IMR-90 (cell line): ENCODE data around the gene STX4.

Experiments
- CEBPB ChIP-seq: IDR thresholded peaks from 2 replicates; pipeline ENCODE4 v1.6.1; 2012; ENCODE audit warnings: low read depth, low read length, improper control_type of control experiment
- CHD1 ChIP-seq: IDR thresholded peaks from 2 replicates; pipeline ENCODE4 v1.6.1; 2012; ENCODE audit warnings: low read depth, low read length, improper control_type of control experiment
- CTCF ChIP-seq: conservative IDR thresholded peaks from 2 replicates; pipeline ENCODE4 v1.5.1; 2012; ENCODE audit warnings: mild to moderate bottlenecking, low read depth, low read length, improper control_type of control experiment
- FOS ChIP-seq: fragments of 150-350 bp; IDR thresholded peaks from 2 replicates; pipeline ENCODE4 v1.6.1; 2016; ENCODE audit warnings: low read depth, low read length
- MAFK ChIP-seq: IDR thresholded peaks from 2 replicates; pipeline ENCODE4 v1.6.1; 2012; ENCODE audit warnings: low read depth, low read length, improper control_type of control experiment
- MAZ ChIP-seq: IDR thresholded peaks from 2 replicates; pipeline ENCODE4 v1.6.1; 2012; ENCODE audit warnings: low read depth, mild to moderate bottlenecking, low read length, improper control_type of control experiment, moderate library complexity, borderline replicate concordance
- POLR2A ChIP-seq: IDR thresholded peaks from 2 replicates; pipeline ENCODE4 v1.6.1; 2012; ENCODE audit warnings: mild to moderate bottlenecking, low read depth, low read length
- RAD21 ChIP-seq: IDR thresholded peaks from 2 replicates; pipeline ENCODE4 v1.6.1; 2012; ENCODE audit warnings: low read length, improper control_type of control experiment
- RCOR1 ChIP-seq: IDR thresholded peaks from 2 replicates; pipeline ENCODE4 v1.6.1; 2012; ENCODE audit warnings: mild to moderate bottlenecking, low read length, improper control_type of control experiment; ENCODE audit not compliant: insufficient replicate concordance
- RFX5 ChIP-seq: IDR thresholded peaks from 2 replicates; pipeline ENCODE4 v1.8.0; 2012; ENCODE audit warnings: low read depth, mild to moderate bottlenecking, low read length, moderate library complexity
- SMC3 ChIP-seq: fragments of 150-350 bp; IDR thresholded peaks from 2 replicates; pipeline ENCODE4 v1.6.1; 2016; ENCODE audit warnings: low read depth, mild to moderate bottlenecking, antibody characterized with exemption, low read length, moderate library complexity
- USF2 ChIP-seq: fragments of 150-350 bp; IDR thresholded peaks from 2 replicates; pipeline ENCODE4 v1.6.1; 2017; ENCODE audit warnings: mild to moderate bottlenecking, antibody characterized with exemption, low read length, low read depth
- TF ChIP-seq, protein P1 (sequence below): fragments of 150-350 bp; IDR thresholded peaks from 2 replicates; pipeline ENCODE4 v1.6.1; 2016; ENCODE audit warnings: low read depth, mild to moderate bottlenecking, low read length, moderate library complexity, borderline replicate concordance

GRCh38 chr16:31002862-31003341, 30.5 kb upstream of the STX4 start:
- TF ChIP-seq FOS (no peak), POLR2A (no peak), CTCF (no peak), RAD21 (no peak), SMC3 (no peak), CEBPB (no peak), RFX5 (no peak), RCOR1 (no peak), MAZ (no peak), CHD1 (no peak), USF2 (no peak), MAFK (no peak)
- TF ChIP-seq, protein P1, sequence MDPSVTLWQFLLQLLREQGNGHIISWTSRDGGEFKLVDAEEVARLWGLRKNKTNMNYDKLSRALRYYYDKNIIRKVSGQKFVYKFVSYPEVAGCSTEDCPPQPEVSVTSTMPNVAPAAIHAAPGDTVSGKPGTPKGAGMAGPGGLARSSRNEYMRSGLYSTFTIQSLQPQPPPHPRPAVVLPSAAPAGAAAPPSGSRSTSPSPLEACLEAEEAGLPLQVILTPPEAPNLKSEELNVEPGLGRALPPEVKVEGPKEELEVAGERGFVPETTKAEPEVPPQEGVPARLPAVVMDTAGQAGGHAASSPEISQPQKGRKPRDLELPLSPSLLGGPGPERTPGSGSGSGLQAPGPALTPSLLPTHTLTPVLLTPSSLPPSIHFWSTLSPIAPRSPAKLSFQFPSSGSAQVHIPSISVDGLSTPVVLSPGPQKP: no peak
